ENCODE data around the gene TENT4A. TPM values are rescaled to one million over a fixed set of nuclear protein-coding genes. Genes with fewer than 3 reads are reported as not detected.

Gene TENT4A
- total RNA-seq, 4 donors from 2014 or later = 11.9 to 15.2 (median 12.7) TPM

DNA sequence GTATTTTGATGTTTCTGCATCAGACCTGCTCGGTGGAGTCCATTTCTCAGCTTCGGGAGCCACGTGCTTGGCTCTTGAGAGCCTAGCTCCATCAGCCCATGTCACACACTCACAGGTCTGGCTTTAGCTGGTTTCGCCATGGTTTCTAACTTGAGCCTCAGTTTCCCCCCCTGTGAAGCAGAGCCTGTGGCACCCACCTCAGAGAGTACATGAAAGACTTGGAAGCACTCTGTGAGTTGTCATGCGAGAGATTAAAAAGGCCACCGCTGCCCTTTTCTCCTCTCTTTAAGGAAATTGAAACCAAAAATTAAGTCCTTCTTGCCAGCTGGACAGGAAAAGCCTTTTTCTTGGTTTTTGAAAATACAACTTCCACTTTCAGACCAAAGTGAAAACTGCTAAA lies 8.8 kb downstream of the TENT4A start:
- intact Hi-C loops (cut with DNase I; ENCODE audit: low total_unique reads) = no loop called here
- no peak for DNase-seq
- Histone ChIP-seq H3K36me3 (no peaks in the 10 kb centered on the region), H3K27me3 (no peaks in the 10 kb centered on the region), H3K9me3 (no peaks in the 10 kb centered on the region), H3K27ac (peak overlapping the region; percentile 11 to 55 (median 40)), H3K4me1 (peaks cover 78 to 92% of the 10 kb centered on the region in 2 donors), H3K4me3 (peak overlapping the region in 2 of 4 donors; percentile 1 to 29)
- in situ Hi-C loops (cut with MboI; ENCODE audit: low sequenced_read_pairs in 4 of 4) = no loop called here
- no peak for ATAC-seq
- no peak for TF ChIP-seq POLR2A (IDR thresholded peaks at IDR 0.05)
- TF ChIP-seq, protein P1, sequence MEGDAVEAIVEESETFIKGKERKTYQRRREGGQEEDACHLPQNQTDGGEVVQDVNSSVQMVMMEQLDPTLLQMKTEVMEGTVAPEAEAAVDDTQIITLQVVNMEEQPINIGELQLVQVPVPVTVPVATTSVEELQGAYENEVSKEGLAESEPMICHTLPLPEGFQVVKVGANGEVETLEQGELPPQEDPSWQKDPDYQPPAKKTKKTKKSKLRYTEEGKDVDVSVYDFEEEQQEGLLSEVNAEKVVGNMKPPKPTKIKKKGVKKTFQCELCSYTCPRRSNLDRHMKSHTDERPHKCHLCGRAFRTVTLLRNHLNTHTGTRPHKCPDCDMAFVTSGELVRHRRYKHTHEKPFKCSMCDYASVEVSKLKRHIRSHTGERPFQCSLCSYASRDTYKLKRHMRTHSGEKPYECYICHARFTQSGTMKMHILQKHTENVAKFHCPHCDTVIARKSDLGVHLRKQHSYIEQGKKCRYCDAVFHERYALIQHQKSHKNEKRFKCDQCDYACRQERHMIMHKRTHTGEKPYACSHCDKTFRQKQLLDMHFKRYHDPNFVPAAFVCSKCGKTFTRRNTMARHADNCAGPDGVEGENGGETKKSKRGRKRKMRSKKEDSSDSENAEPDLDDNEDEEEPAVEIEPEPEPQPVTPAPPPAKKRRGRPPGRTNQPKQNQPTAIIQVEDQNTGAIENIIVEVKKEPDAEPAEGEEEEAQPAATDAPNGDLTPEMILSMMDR (IDR thresholded peaks at IDR 0.05 in 4 of 5, conservative IDR thresholded peaks at IDR 0.05 in 1 of 5) = no peak

DNA sequence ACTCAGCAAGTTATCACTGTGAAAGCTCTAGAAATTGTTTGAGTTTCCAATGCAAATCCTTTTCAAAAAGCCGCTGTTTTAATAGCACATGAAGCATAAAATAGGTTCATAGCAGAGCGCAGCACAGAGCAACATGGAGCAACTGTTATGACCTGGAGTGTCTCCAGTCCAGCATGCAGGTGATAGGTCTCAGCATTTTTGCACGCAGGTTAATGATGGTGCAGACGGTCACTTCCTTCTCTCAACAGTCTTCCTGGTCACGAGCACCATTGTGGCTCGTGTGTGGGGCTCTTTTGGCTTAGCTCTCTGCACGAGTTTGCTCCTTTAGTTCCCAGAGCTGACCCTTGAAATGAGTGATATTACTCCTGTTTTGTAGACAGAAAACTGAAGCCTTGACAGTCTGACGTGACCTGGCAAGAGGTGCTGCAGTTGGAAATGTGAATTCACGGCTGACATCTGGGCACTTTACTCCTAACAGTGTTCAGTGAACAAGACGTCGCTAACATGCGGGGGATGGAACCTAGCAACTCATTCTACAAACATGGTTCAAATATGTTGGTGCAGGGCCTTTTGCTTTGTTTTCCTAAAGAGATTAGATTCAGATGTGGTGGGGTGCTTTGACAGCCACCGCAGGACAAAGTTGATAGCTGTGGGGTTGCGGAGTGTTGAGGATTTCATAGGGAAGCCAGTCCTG lies 10.0 kb downstream of the TENT4A start:
- no peaks in the 10 kb centered on the region for H3K36me3 ChIP-seq
- in situ Hi-C loops (cut with MboI; ENCODE audit: low sequenced_read_pairs in 4 of 4) (no loop called here), intact Hi-C loops (cut with DNase I; ENCODE audit: low total_unique reads) (no loop called here)
- H3K4me1 ChIP-seq = peaks cover 80 to 88% of the 10 kb centered on the region in 2 donors
- no peak overlapping the region for H3K4me3 ChIP-seq
- no peak for ATAC-seq
- H3K27me3 ChIP-seq = no peaks in the 10 kb centered on the region
- TF ChIP-seq POLR2A (IDR thresholded peaks at IDR 0.05) = no peak
- TF ChIP-seq, protein P1 (IDR thresholded peaks at IDR 0.05 in 4 of 5, conservative IDR thresholded peaks at IDR 0.05 in 1 of 5) = no peak
- DNase-seq = no peak
- no peaks in the 10 kb centered on the region for H3K9me3 ChIP-seq
- no peak overlapping the region for H3K27ac ChIP-seq

DNA sequence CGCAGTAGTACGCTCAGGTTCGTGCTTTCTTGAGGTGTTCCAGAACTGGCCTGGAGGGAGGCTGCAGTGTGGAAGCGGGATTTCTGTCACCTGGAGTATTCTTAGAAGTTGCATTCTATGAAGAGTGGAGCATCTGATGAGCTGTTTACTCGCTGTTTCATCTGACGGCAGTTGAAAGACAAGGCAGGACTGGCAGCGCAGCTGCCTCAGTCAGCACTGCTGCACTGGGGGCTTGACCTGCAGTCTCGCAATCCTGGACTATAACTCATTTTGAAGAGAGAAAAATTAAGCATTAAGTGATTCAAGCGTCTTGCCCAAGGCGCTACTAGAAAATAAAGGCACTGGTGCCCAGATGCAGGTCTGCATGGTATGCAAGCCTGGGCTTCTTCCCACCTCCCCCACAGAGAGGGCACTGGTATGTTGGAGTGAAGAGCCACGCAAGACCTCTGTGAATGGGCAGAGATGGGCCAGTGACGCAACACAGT lies 10.6 kb downstream of the TENT4A start:
- Histone ChIP-seq H3K4me1 (peaks cover 80 to 86% of the 10 kb centered on the region in 2 donors), H3K27ac (no peak overlapping the region), H3K9me3 (no peaks in the 10 kb centered on the region), H3K4me3 (no peak overlapping the region), H3K36me3 (no peaks in the 10 kb centered on the region), H3K27me3 (no peaks in the 10 kb centered on the region)
- TF ChIP-seq POLR2A (IDR thresholded peaks at IDR 0.05) = no peak
- in situ Hi-C loops (cut with MboI; ENCODE audit: low sequenced_read_pairs in 4 of 4) = no loop called here
- DNase-seq (no peak), ATAC-seq (no peak)
- intact Hi-C loops (cut with DNase I; ENCODE audit: low total_unique reads) = no loop called here

DNA sequence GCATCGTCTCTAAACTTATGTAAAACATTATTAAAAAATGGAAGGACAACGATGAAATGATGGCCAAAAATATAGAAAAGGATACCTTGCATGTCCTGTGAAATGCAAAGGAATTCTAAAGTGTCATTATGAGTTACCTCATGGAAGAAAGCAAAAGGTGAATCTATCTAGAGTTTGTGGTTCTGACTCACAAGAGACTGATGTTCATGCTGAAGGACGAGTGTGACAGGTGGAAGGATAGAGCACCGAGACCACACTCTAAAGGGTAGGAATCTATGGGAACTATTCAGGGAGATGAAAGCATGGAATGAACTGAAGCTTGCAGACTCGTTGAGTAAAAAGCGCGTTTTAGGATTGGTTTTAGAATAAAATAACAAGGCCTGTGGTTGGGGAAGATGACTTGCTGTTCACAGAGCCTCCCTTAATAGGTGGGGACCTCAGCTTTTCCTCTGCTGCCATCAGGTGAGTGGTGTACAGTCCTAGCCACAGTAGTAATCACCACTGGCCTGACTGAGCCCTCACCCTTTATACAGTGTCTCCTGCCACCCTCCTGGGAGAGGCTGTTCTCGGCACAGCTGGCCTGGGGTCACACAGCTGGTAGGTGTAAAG lies 11.2 kb downstream of the TENT4A start:
- H3K4me1 ChIP-seq = peaks cover 80 to 86% of the 10 kb centered on the region in 2 donors
- no peaks in the 10 kb centered on the region for H3K9me3 ChIP-seq
- in situ Hi-C loops (cut with MboI; ENCODE audit: low sequenced_read_pairs in 4 of 4) = no loop called here
- H3K4me3 ChIP-seq = no peak overlapping the region
- intact Hi-C loops (cut with DNase I; ENCODE audit: low total_unique reads) = no loop called here
- DNase-seq = no peak
- TF ChIP-seq POLR2A (IDR thresholded peaks at IDR 0.05) = no peak
- TF ChIP-seq, protein P1 (IDR thresholded peaks at IDR 0.05 in 4 of 5, conservative IDR thresholded peaks at IDR 0.05 in 1 of 5) = no peak
- no peaks in the 10 kb centered on the region for H3K36me3 ChIP-seq
- no peaks in the 10 kb centered on the region for H3K27me3 ChIP-seq
- no peak for ATAC-seq
- H3K27ac ChIP-seq = no peak overlapping the region

DNA sequence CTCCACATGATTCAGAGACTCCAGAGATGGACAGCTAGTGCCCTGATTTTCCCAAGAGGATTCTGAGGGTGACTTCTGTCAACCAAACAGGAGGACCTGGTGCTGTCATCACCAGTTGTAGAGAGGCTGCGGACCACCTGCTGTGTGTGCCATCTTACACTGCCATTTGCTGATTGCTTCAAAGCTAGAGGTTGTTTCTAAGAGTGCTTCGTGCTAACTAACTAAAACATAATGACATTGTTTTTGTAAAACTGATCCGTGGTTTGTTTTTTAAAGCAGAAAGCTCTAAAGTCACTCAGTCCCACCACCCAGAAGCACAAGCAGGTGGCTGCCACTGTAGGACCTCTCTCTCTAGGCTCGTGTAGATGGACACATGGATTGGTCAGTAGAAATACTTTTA lies 12.2 kb downstream of the TENT4A start:
- no peak for TF ChIP-seq POLR2A (IDR thresholded peaks at IDR 0.05)
- TF ChIP-seq, protein P1 (IDR thresholded peaks at IDR 0.05 in 4 of 5, conservative IDR thresholded peaks at IDR 0.05 in 1 of 5) = no peak
- Histone ChIP-seq H3K27ac (no peak overlapping the region), H3K27me3 (no peaks in the 10 kb centered on the region), H3K9me3 (no peaks in the 10 kb centered on the region), H3K4me3 (no peak overlapping the region), H3K36me3 (no peaks in the 10 kb centered on the region), H3K4me1 (peaks cover 79 to 85% of the 10 kb centered on the region in 2 donors)
- ATAC-seq (no peak), DNase-seq (no peak)
- in situ Hi-C loops (cut with MboI; ENCODE audit: low sequenced_read_pairs in 4 of 4) (loop anchor here in 1 of 4 donors (25.0 kb wide), 1 partner anchor 363 kb away; no protein-coding TSS in a partner anchor), intact Hi-C loops (cut with DNase I; ENCODE audit: low total_unique reads) (no loop called here)
